Pulmonary artery endothelial cell (primary cell): Measurements from ENCODE around the gene PAXIP1. TPM values are rescaled to one million over a fixed set of nuclear protein-coding genes. Genes with fewer than 3 reads are reported as not detected.
"Not testable (repeated sequence)": the region's sequence is repeated elsewhere in the genome, so short reads cannot be mapped to it uniquely, and the experiment has no call there.

Experiments used
- DNase-seq: peaks from one replicate; pipeline ENCODE4 v3.0.0-alpha.2; 2011; ENCODE audit warnings: low read depth, low spot score
- total RNA-seq: library from RNA; depleted of rRNA; stranded (reverse); fragments of >200 nt; gene quantifications from 2 replicates; pipeline ENCODE4 v1.2.3, GENCODE V29; 2014

The PAXIP1 gene
- total RNA-seq: 8.0 and 10.6 TPM in 2 replicates

- no peak for DNase-seq
Measured at GRCh38 chr7:155003092-155003375, at the start of gene PAXIP1. TSS of gene PAXIP1 (minus strand) at chr7:155003124. CDS start at chr7:155002929, 195 bp downstream.

GRCh38 chr7:155051355-155051754 lies 48.4 kb upstream of the PAXIP1 start:
- no peak for DNase-seq

GRCh38 chr7:155048006-155048405 lies 45.1 kb upstream of the PAXIP1 start:
- no peak for DNase-seq

- DNase-seq: no peak
Measured at GRCh38 chr7:155043756-155044155, 40.8 kb upstream of the PAXIP1 start.

GRCh38 chr7:155038335-155038734 lies 35.4 kb upstream of the PAXIP1 start:
- no peak for DNase-seq

- DNase-seq: not testable (repeated sequence)
Measured at GRCh38 chr7:155034495-155034894, 31.6 kb upstream of the PAXIP1 start.

- no peak for DNase-seq
Measured at GRCh38 chr7:155032978-155033377, 30.1 kb upstream of the PAXIP1 start.

- DNase-seq: no peak
Measured at GRCh38 chr7:155027879-155028278, 25.0 kb upstream of the PAXIP1 start.

GRCh38 chr7:155021699-155022145 lies 18.8 kb upstream of the PAXIP1 start:
- no peak for DNase-seq

GRCh38 chr7:155020996-155021395 lies 18.1 kb upstream of the PAXIP1 start:
- DNase-seq: no peak

GRCh38 chr7:155017834-155018233 lies 14.9 kb upstream of the PAXIP1 start:
- DNase-seq: no peak

- DNase-seq: no peak
Measured at GRCh38 chr7:155011086-155011485, 8.2 kb upstream of the PAXIP1 start.

GRCh38 chr7:155009570-155010157 lies 6.7 kb upstream of the PAXIP1 start:
- no peak for DNase-seq

GRCh38 chr7:155007947-155008346 lies 5.0 kb upstream of the PAXIP1 start:
- no peak for DNase-seq

- peak; percentile 36 for DNase-seq
Measured at GRCh38 chr7:155003376-155004214, 671 bp upstream of the PAXIP1 start.

GRCh38 chr7:155002411-155003091 lies 373 bp downstream of the PAXIP1 start:
- no peak for DNase-seq

- DNase-seq: no peak
Measured at GRCh38 chr7:155001756-155002410, 1.0 kb downstream of the PAXIP1 start.

- no peak for DNase-seq
Measured at GRCh38 chr7:155000795-155001194, 2.1 kb downstream of the PAXIP1 start.

- DNase-seq: no peak
Measured at GRCh38 chr7:154998481-154998880, 4.4 kb downstream of the PAXIP1 start.

GRCh38 chr7:154997840-154998370 lies 5.0 kb downstream of the PAXIP1 start:
- no peak for DNase-seq

GRCh38 chr7:154996756-154997155 lies 6.2 kb downstream of the PAXIP1 start:
- DNase-seq: no peak

- DNase-seq: no peak
Measured at GRCh38 chr7:154996101-154996500, 6.8 kb downstream of the PAXIP1 start.
